A673 (cell line): Measurements from ENCODE around the gene THBD. TPM values are rescaled to one million over a fixed set of nuclear protein-coding genes. Genes with fewer than 3 reads are reported as not detected.

Experiments
- BruUV-seq: library from RNA; stranded (reverse); fragments of 400-500 nt; replicated peaks from 2 replicates; lab custom pipeline; 2021; lab: Mats Ljungman, UMichigan
- CTCF ChIA-PET: fragments of 300-600 bp; sonication (Branson Sonifier 250); formaldehyde crosslinking; loops from one replicate; lab custom pipeline; 2022; ENCODE audit warnings: antibody characterized with exemption; lab: Charles Lee
- POLR2A ChIA-PET: fragments of 300-600 bp; sonication (Branson Sonifier 250); formaldehyde crosslinking; loops from one replicate; lab custom pipeline; 2022; ENCODE audit warnings: antibody characterized with exemption; ENCODE audit not compliant: low non-redundant PET; lab: Charles Lee
- DNase-seq: peaks from one replicate; pipeline ENCODE4 v3.0.0-alpha.2; 2015; ENCODE audit warnings: low spot score
- H3K27ac ChIP-seq: fragments of 200-600 bp; sonication (generic); 2 replicates; pipeline ENCODE4 v1.5.1; 2016; ENCODE audit warnings: mixed run types, low read depth, mild to moderate bottlenecking, mixed read lengths, antibody characterized with exemption, low read length; ENCODE audit not compliant: poor library complexity, severe bottlenecking
- H3K27me3 ChIP-seq: fragments of 200-600 bp; sonication (generic); replicated peaks from 2 replicates; pipeline ENCODE4 v1.6.1; 2017; ENCODE audit warnings: mixed run types, low read depth, mild to moderate bottlenecking, mixed read lengths, antibody characterized with exemption, low read length; ENCODE audit not compliant: insufficient read depth, poor library complexity
- H3K36me3 ChIP-seq: fragments of 200-600 bp; sonication (generic); 2 replicates; pipeline ENCODE4 v1.6.1; 2016; ENCODE audit warnings: mixed run types, mild to moderate bottlenecking, mixed read lengths, antibody characterized with exemption, low read length; ENCODE audit not compliant: insufficient read depth, poor library complexity, severe bottlenecking
- H3K4me1 ChIP-seq: fragments of 200-600 bp; sonication (generic); 2 replicates; pipeline ENCODE4 v1.6.1; 2017; ENCODE audit warnings: mixed run types, mild to moderate bottlenecking, mixed read lengths, antibody characterized with exemption, low read length; ENCODE audit not compliant: insufficient read depth, poor library complexity, severe bottlenecking
- H3K4me3 ChIP-seq: fragments of 200-600 bp; sonication (generic); 2 replicates; pipeline ENCODE4 v1.5.1; 2016; ENCODE audit warnings: low read depth, mixed run types, mild to moderate bottlenecking, mixed read lengths, low read length; ENCODE audit not compliant: poor library complexity, severe bottlenecking
- H3K9me3 ChIP-seq: fragments of 200-600 bp; sonication (generic); 2 replicates; pipeline ENCODE4 v1.6.1; 2016; ENCODE audit warnings: mixed run types, low read depth, mild to moderate bottlenecking, mixed read lengths, antibody characterized with exemption, low read length; ENCODE audit not compliant: poor library complexity, severe bottlenecking
- CTCF ChIP-seq: fragments of 300-800, 200-600 bp; sonication (generic); conservative IDR thresholded peaks from 2 replicates; pipeline ENCODE4 v1.5.1; 2017; ENCODE audit warnings: low read depth, mild to moderate bottlenecking, antibody characterized with exemption, low read length, moderate library complexity, mixed read lengths
- EZH2 ChIP-seq: fragments of 200-600 bp; sonication (generic); IDR thresholded peaks from 2 replicates; pipeline ENCODE4 v1.6.1; 2017; ENCODE audit warnings: borderline replicate concordance, low read depth, mild to moderate bottlenecking, mixed read lengths, antibody characterized with exemption, low read length; ENCODE audit not compliant: poor library complexity, severe bottlenecking
- intact Hi-C: fragments of 100-400 bp; cut with micrococcal nuclease; formaldehyde crosslinking; loops from one replicate; pipeline ENCODE4 v1.10.0; 2022; ENCODE audit not compliant: unreplicated experiment
- total RNA-seq: library from RNA; stranded (reverse); gene quantifications from 2 replicates; pipeline ENCODE4 v1.2.3, GENCODE V29; 2021

Gene THBD
- total RNA-seq, 1 experiment from 2014 or later: not detected

- DNase-seq: no peak
- ChIA-PET CTCF (interaction anchor here (0.6 to 0.9 kb wide), 2 partner anchors 290 to 358 kb away, joined by 3 to 4 read pairs; no protein-coding TSS in a partner anchor), POLR2A (no interaction called here)
- H3K36me3 ChIP-seq: no peaks in the 10 kb centered on the region
- TF ChIP-seq CTCF (no peak), EZH2 (no peak)
- intact Hi-C loops: loop anchor here (10.0 kb wide), 1 partner anchor 295 kb away; no protein-coding TSS in a partner anchor
- H3K27ac ChIP-seq: no peak overlapping the region
- no peaks in the 10 kb centered on the region for H3K9me3 ChIP-seq
- no TSS peak for BruUV-seq
- no peak overlapping the region for H3K4me3 ChIP-seq
- peaks cover 99% of the 10 kb centered on the region for H3K27me3 ChIP-seq
- H3K4me1 ChIP-seq: no peaks in the 10 kb centered on the region
Observed at GRCh38 chr20:23050076-23050838, 785 bp upstream of the THBD start.

- H3K4me3 ChIP-seq: no peak overlapping the region
- intact Hi-C loops: no loop called here
- BruUV-seq: no TSS peak
- peaks cover 94% of the 10 kb centered on the region for H3K27me3 ChIP-seq
- DNase-seq: peak; percentile 11
- no peak overlapping the region for H3K27ac ChIP-seq
- H3K36me3 ChIP-seq: no peaks in the 10 kb centered on the region
- ChIA-PET POLR2A (no interaction called here), CTCF (no interaction called here)
- TF ChIP-seq EZH2 (no peak), CTCF (no peak)
- no peaks in the 10 kb centered on the region for H3K4me1 ChIP-seq
- H3K9me3 ChIP-seq: no peaks in the 10 kb centered on the region
Observed at GRCh38 chr20:23048283-23049200, 930 bp downstream of the THBD start.

- H3K27me3 ChIP-seq: peaks cover 94% of the 10 kb centered on the region
- CTCF ChIA-PET: no interaction called here
Observed at GRCh38 chr20:23047738-23048214, 1.7 kb downstream of the THBD start.

More at GRCh38 chr20:23047738-23048214, 1.7 kb downstream of the THBD start:
- Histone ChIP-seq H3K4me1 (no peaks in the 10 kb centered on the region), H3K36me3 (no peaks in the 10 kb centered on the region), H3K4me3 (no peak overlapping the region), H3K27ac (no peak overlapping the region), H3K9me3 (no peaks in the 10 kb centered on the region)
- BruUV-seq: no TSS peak
- DNase-seq: no peak
- POLR2A ChIA-PET: no interaction called here
- TF ChIP-seq EZH2 (no peak), CTCF (no peak)
- intact Hi-C loops: no loop called here
